HepG2 (cell line): ENCODE results near the gene CIAO3.

Source experiments
- FOXK1 ChIP-seq: sonication (generic); formaldehyde crosslinking; IDR thresholded peaks from 2 replicates; pipeline ENCODE4 v1.4.0; 2020; ENCODE audit warnings: low read depth, missing genetic modification reagents, borderline replicate concordance
- HDAC6 ChIP-seq: fragments of 200-600 bp; sonication (generic); IDR thresholded peaks from 2 replicates; pipeline ENCODE4 v1.7.0; 2017; ENCODE audit warnings: mild to moderate bottlenecking, antibody characterized with exemption, low read length, low read depth
- HNRNPH1 ChIP-seq: fragments of 200-400 bp; formaldehyde crosslinking; optimal IDR thresholded peaks from 2 replicates; pipeline ENCODE3; 2017; ENCODE audit warnings: mild to moderate bottlenecking, low read depth, low read length
- KAT7 ChIP-seq: IDR thresholded peaks from 2 replicates; pipeline ENCODE4 v1.6.1; 2018; ENCODE audit warnings: borderline replicate concordance, missing compliant biosample characterization
- PHF20 ChIP-seq: sonication (generic); formaldehyde crosslinking; IDR thresholded peaks from 2 replicates; pipeline ENCODE4 v1.5.0; 2020; ENCODE audit warnings: mild to moderate bottlenecking, missing genetic modification reagents
- ZKSCAN1 ChIP-seq: fragments of 150-350 bp; IDR thresholded peaks from 2 replicates; pipeline ENCODE4 v1.6.1; 2014; ENCODE audit warnings: low read length
- ZMYM3 ChIP-seq: sonication (generic); formaldehyde crosslinking; IDR thresholded peaks from 2 replicates; pipeline ENCODE4 v1.5.1; 2020; ENCODE audit warnings: mild to moderate bottlenecking, missing genetic modification reagents
- ZNF510 ChIP-seq: sonication (generic); formaldehyde crosslinking; IDR thresholded peaks from 2 replicates; pipeline ENCODE4 v1.4.0; 2020; ENCODE audit warnings: low read depth, mild to moderate bottlenecking, missing genetic modification reagents
- ZNF878 ChIP-seq: sonication (generic); formaldehyde crosslinking; IDR thresholded peaks from 2 replicates; pipeline ENCODE4 v1.8.1; 2023; ENCODE audit warnings: mild to moderate bottlenecking, missing genetic modification reagents, moderate library complexity
- ZZZ3 ChIP-seq: sonication (generic); formaldehyde crosslinking; IDR thresholded peaks from 2 replicates; pipeline ENCODE4 v1.4.0; 2020; ENCODE audit warnings: missing genetic modification reagents, mild to moderate bottlenecking, borderline replicate concordance
- TF ChIP-seq, protein P1 (sequence below): sonication (generic); formaldehyde crosslinking; IDR thresholded peaks from 2 replicates; pipeline ENCODE4 v1.4.0; 2020; ENCODE audit warnings: missing genetic modification reagents, borderline replicate concordance
- TF ChIP-seq, protein P2 (sequence below): sonication (generic); formaldehyde crosslinking; IDR thresholded peaks from 2 replicates; pipeline ENCODE4 v1.4.0; 2020; ENCODE audit warnings: missing genetic modification reagents, mild to moderate bottlenecking, borderline replicate concordance
- TF ChIP-seq, protein P3 (sequence below): sonication (generic); formaldehyde crosslinking; IDR thresholded peaks from 2 replicates; pipeline ENCODE4 v1.4.0; 2020; ENCODE audit warnings: missing genetic modification reagents

DNA sequence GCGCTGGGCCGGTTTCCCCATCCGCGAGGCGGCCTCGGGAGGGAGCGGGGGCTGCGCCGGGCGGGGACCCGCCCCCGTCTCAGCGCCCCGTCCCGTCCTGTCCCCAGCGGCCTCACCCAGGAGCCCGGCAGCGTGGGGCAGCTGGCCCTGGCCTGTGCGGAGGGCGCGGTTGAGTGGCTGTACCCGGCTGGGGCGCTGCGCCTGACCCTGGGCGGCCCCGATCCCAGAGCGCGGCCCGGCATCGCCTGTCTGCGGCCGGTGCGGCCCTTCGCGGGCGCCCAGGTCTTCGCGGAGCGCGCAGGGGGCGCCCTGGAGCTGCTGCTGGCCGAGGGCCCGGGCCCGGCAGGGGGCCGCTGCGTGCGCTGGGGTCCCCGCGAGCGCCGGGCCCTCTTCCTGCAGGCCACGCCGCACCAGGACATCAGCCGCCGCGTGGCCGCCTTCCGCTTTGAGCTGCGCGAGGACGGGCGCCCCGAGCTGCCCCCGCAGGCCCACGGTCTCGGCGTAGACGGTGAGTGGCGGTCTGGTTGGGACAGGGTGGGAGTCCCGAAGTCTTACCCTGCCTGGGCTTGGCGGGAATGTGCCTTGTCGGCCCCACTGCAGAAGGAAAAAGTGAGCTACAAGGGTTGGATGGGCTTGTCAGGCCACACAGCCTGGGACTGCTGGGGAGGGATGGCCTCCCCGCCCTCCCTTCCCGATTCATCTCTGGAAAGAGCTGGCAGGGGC is 25.2 kb downstream of the CIAO3 start:
- TF ChIP-seq FOXK1 (CRISPR knock-in tag): no peak
- TF ChIP-seq, protein P1, sequence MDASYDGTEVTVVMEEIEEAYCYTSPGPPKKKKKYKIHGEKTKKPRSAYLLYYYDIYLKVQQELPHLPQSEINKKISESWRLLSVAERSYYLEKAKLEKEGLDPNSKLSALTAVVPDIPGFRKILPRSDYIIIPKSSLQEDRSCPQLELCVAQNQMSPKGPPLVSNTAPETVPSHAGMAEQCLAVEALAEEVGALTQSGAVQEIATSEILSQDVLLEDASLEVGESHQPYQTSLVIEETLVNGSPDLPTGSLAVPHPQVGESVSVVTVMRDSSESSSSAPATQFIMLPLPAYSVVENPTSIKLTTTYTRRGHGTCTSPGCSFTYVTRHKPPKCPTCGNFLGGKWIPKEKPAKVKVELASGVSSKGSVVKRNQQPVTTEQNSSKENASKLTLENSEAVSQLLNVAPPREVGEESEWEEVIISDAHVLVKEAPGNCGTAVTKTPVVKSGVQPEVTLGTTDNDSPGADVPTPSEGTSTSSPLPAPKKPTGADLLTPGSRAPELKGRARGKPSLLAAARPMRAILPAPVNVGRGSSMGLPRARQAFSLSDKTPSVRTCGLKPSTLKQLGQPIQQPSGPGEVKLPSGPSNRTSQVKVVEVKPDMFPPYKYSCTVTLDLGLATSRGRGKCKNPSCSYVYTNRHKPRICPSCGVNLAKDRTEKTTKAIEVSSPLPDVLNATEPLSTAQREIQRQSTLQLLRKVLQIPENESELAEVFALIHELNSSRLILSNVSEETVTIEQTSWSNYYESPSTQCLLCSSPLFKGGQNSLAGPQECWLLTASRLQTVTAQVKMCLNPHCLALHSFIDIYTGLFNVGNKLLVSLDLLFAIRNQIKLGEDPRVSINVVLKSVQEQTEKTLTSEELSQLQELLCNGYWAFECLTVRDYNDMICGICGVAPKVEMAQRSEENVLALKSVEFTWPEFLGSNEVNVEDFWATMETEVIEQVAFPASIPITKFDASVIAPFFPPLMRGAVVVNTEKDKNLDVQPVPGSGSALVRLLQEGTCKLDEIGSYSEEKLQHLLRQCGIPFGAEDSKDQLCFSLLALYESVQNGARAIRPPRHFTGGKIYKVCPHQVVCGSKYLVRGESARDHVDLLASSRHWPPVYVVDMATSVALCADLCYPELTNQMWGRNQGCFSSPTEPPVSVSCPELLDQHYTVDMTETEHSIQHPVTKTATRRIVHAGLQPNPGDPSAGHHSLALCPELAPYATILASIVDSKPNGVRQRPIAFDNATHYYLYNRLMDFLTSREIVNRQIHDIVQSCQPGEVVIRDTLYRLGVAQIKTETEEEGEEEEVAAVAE: no peak
- TF ChIP-seq HDAC6: no peak
- no peak for TF ChIP-seq ZZZ3 (CRISPR knock-in tag)
- TF ChIP-seq, protein P2, sequence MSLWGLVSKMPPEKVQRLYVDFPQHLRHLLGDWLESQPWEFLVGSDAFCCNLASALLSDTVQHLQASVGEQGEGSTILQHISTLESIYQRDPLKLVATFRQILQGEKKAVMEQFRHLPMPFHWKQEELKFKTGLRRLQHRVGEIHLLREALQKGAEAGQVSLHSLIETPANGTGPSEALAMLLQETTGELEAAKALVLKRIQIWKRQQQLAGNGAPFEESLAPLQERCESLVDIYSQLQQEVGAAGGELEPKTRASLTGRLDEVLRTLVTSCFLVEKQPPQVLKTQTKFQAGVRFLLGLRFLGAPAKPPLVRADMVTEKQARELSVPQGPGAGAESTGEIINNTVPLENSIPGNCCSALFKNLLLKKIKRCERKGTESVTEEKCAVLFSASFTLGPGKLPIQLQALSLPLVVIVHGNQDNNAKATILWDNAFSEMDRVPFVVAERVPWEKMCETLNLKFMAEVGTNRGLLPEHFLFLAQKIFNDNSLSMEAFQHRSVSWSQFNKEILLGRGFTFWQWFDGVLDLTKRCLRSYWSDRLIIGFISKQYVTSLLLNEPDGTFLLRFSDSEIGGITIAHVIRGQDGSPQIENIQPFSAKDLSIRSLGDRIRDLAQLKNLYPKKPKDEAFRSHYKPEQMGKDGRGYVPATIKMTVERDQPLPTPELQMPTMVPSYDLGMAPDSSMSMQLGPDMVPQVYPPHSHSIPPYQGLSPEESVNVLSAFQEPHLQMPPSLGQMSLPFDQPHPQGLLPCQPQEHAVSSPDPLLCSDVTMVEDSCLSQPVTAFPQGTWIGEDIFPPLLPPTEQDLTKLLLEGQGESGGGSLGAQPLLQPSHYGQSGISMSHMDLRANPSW: no peak
- TF ChIP-seq KAT7 (CRISPR knock-in tag): no peak
- TF ChIP-seq, protein P3, sequence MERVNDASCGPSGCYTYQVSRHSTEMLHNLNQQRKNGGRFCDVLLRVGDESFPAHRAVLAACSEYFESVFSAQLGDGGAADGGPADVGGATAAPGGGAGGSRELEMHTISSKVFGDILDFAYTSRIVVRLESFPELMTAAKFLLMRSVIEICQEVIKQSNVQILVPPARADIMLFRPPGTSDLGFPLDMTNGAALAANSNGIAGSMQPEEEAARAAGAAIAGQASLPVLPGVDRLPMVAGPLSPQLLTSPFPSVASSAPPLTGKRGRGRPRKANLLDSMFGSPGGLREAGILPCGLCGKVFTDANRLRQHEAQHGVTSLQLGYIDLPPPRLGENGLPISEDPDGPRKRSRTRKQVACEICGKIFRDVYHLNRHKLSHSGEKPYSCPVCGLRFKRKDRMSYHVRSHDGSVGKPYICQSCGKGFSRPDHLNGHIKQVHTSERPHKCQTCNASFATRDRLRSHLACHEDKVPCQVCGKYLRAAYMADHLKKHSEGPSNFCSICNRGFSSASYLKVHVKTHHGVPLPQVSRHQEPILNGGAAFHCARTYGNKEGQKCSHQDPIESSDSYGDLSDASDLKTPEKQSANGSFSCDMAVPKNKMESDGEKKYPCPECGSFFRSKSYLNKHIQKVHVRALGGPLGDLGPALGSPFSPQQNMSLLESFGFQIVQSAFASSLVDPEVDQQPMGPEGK (CRISPR knock-in tag): no peak
- no peak for TF ChIP-seq PHF20 (CRISPR knock-in tag)
- no peak for TF ChIP-seq HNRNPH1
- no peak for TF ChIP-seq ZNF510
- no peak for TF ChIP-seq ZNF878
- TF ChIP-seq ZKSCAN1: no peak
- no peak for TF ChIP-seq ZMYM3 (CRISPR knock-in tag)
